Measurements from ENCODE around the gene KIF26B. TPM values are rescaled to one million over a fixed set of nuclear protein-coding genes. Genes with fewer than 3 reads are reported as not detected.

KIF26B gene
- total RNA-seq, 2 experiments from 2014 or later, result not detected

DNA sequence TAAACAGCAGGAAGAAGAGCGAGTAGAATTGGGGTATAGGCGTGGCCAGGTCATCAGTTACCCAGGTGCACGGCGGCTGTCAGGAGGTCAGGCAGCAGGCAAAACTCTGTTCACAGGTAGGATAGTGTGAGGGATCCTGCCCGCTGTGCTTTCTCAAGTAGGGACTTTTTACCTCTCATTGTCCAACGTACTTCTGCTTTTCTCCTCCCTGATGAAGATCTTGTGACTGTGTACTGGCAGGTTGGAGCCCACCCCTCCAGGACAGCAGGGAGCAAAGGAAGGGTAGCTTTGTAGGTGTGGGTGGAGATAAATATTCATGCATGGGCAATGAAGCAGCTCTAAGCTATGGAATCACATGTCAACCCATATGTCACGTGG is 373.5 kb downstream of the KIF26B start:
- intact Hi-C loops (cut with micrococcal nuclease; ENCODE audit: unreplicated experiment), result no loop called here
- CTCF ChIA-PET (ENCODE audit: unreplicated experiment), result no interaction called here
- BruUV-seq (replicated peaks), result no TSS peak

DNA sequence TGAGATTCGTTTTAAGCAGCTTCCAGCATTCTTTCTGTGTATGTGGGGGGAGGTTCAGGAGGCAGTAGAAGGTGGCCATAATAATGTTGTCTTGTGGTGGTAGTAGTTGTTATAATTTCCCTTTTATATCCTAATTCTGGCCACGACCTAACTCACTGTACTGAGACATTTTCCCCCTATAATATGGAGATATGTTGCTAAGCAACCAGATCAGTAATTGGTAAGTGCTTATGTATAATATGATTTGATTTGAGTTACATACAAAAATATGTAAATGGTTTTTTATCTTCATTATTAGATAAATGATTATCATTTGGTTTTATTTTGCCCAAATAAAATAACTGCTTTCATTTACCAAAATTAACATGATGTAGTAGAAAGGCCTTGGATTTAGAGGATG is 376.2 kb downstream of the KIF26B start:
- POLR2A ChIA-PET, result interaction anchor here (0.6 kb wide), 1 partner anchor 684 kb away, joined by 3 read pairs; no protein-coding TSS in a partner anchor
- no peak overlapping the region for H3K4me2 ChIP-seq (ENCODE audit: low read length)
- no peak overlapping the region for H3K4me3 ChIP-seq (ENCODE audit: low read depth, low read length, poor library complexity, severe bottlenecking)
- H3K9me3 ChIP-seq (ENCODE audit: low read length), result no peaks in the 10 kb centered on the region
- no peaks in the 10 kb centered on the region for H3K4me1 ChIP-seq (ENCODE audit: insufficient read depth, low read length, poor library complexity, severe bottlenecking)
- BruUV-seq (replicated peaks), result no TSS peak
- TF ChIP-seq, protein P1, sequence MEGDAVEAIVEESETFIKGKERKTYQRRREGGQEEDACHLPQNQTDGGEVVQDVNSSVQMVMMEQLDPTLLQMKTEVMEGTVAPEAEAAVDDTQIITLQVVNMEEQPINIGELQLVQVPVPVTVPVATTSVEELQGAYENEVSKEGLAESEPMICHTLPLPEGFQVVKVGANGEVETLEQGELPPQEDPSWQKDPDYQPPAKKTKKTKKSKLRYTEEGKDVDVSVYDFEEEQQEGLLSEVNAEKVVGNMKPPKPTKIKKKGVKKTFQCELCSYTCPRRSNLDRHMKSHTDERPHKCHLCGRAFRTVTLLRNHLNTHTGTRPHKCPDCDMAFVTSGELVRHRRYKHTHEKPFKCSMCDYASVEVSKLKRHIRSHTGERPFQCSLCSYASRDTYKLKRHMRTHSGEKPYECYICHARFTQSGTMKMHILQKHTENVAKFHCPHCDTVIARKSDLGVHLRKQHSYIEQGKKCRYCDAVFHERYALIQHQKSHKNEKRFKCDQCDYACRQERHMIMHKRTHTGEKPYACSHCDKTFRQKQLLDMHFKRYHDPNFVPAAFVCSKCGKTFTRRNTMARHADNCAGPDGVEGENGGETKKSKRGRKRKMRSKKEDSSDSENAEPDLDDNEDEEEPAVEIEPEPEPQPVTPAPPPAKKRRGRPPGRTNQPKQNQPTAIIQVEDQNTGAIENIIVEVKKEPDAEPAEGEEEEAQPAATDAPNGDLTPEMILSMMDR (conservative IDR thresholded peaks at IDR 0.05; ENCODE audit: low read length), result no peak
- TF ChIP-seq EZH2phosphoT487 (IDR thresholded peaks at IDR 0.05; ENCODE audit: borderline replicate concordance, low read depth, low read length), result no peak
- H4K20me1 ChIP-seq (ENCODE audit: insufficient read depth, low read length), result no peaks in the 10 kb centered on the region
- no peaks in the 10 kb centered on the region for H3K79me2 ChIP-seq (ENCODE audit: insufficient read depth, low read depth, low read length)
- no peak for DNase-seq (ENCODE audit: low spot score)
- CTCF ChIA-PET (ENCODE audit: unreplicated experiment), result interaction anchor here (0.6 kb wide), 1 partner anchor 179 kb away, joined by 3 read pairs; no protein-coding TSS in a partner anchor
- H3K27ac ChIP-seq (ENCODE audit: low read depth, low read length, poor library complexity, severe bottlenecking), result no peak overlapping the region
- intact Hi-C loops (cut with micrococcal nuclease; ENCODE audit: unreplicated experiment), result no loop called here
- H3K36me3 ChIP-seq (ENCODE audit: insufficient read depth, low read length), result no peaks in the 10 kb centered on the region
- H2AFZ ChIP-seq (ENCODE audit: low read length), result no peak overlapping the region
- no peaks in the 10 kb centered on the region for H3K9me2 ChIP-seq (ENCODE audit: insufficient read depth, low read length)

More for the DNA sequence above, 373.5 kb downstream of the KIF26B start:
- no peak for TF ChIP-seq EZH2phosphoT487 (IDR thresholded peaks at IDR 0.05; ENCODE audit: borderline replicate concordance, low read depth, low read length)
- TF ChIP-seq, protein P1 (conservative IDR thresholded peaks at IDR 0.05; ENCODE audit: low read length), result no peak
- POLR2A ChIA-PET, result interaction anchor here (0.5 kb wide), 1 partner anchor 456 kb away, joined by 4 read pairs; no protein-coding TSS in a partner anchor
- Histone ChIP-seq H3K4me3 (ENCODE audit: low read depth, low read length, poor library complexity, severe bottlenecking) (no peak overlapping the region), H3K79me2 (ENCODE audit: insufficient read depth, low read depth, low read length) (no peaks in the 10 kb centered on the region), H3K4me1 (ENCODE audit: insufficient read depth, low read length, poor library complexity, severe bottlenecking) (no peaks in the 10 kb centered on the region), H2AFZ (ENCODE audit: low read length) (no peak overlapping the region), H3K27ac (ENCODE audit: low read depth, low read length, poor library complexity, severe bottlenecking) (no peak overlapping the region), H3K4me2 (ENCODE audit: low read length) (no peak overlapping the region), H4K20me1 (ENCODE audit: insufficient read depth, low read length) (no peaks in the 10 kb centered on the region), H3K9me2 (ENCODE audit: insufficient read depth, low read length) (no peaks in the 10 kb centered on the region), H3K9me3 (ENCODE audit: low read length) (no peaks in the 10 kb centered on the region), H3K36me3 (ENCODE audit: insufficient read depth, low read length) (no peaks in the 10 kb centered on the region)
- no peak for DNase-seq (ENCODE audit: low spot score)

DNA sequence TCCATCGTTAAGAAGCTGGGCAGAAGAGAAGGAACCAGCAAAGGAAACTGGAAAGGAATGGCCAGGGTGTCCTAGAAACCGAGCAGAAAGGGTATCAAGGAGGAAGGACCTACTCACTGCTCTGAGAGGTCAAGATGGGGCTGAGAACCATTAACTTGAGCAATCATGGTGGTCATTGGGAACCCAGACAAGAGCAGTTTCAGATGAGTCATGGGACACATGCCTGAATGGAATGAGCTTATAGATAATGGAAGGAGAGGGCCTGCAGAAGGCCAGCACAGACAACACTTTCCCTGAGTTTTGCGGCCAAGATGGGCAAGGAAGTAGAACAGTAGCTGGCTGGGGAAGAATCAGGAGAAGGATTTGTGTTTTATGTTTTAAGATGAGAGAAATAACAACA is 383.2 kb downstream of the KIF26B start:
- Histone ChIP-seq H3K4me1 (ENCODE audit: insufficient read depth, low read length, poor library complexity, severe bottlenecking) (no peaks in the 10 kb centered on the region), H2AFZ (ENCODE audit: low read length) (no peak overlapping the region), H3K27ac (ENCODE audit: low read depth, low read length, poor library complexity, severe bottlenecking) (no peak overlapping the region), H3K79me2 (ENCODE audit: insufficient read depth, low read depth, low read length) (no peaks in the 10 kb centered on the region), H3K9me3 (ENCODE audit: low read length) (no peaks in the 10 kb centered on the region), H3K36me3 (ENCODE audit: insufficient read depth, low read length) (no peaks in the 10 kb centered on the region), H3K4me2 (ENCODE audit: low read length) (no peak overlapping the region), H4K20me1 (ENCODE audit: insufficient read depth, low read length) (no peaks in the 10 kb centered on the region), H3K9me2 (ENCODE audit: insufficient read depth, low read length) (no peaks in the 10 kb centered on the region), H3K4me3 (ENCODE audit: low read depth, low read length, poor library complexity, severe bottlenecking) (no peak overlapping the region)
- POLR2A ChIA-PET, result interaction anchor here (0.7 kb wide), 1 partner anchor 263 kb away, joined by 3 read pairs; no protein-coding TSS in a partner anchor
- intact Hi-C loops (cut with micrococcal nuclease; ENCODE audit: unreplicated experiment), result no loop called here
- no TSS peak for BruUV-seq (replicated peaks)
- TF ChIP-seq EZH2phosphoT487 (IDR thresholded peaks at IDR 0.05; ENCODE audit: borderline replicate concordance, low read depth, low read length), result no peak
- TF ChIP-seq, protein P1 (conservative IDR thresholded peaks at IDR 0.05; ENCODE audit: low read length), result no peak
- CTCF ChIA-PET (ENCODE audit: unreplicated experiment), result no interaction called here
- DNase-seq (ENCODE audit: low spot score), result no peak

Measured in OCI-LY7 (cell line).